COLO668 (cell line): ENCODE data around the gene CARD11.
A peak's percentile ranks its signal among the peaks of the same experiment; 100 is the strongest.

Experiments
- DNase-seq: peaks from one replicate; lab custom pipeline; 2025; ENCODE audit not compliant: unreplicated experiment; lab: John Stamatoyannopoulos, UW

CARD11 gene

GRCh38 chr7:2879354-2879753, 164.3 kb downstream of the CARD11 start:
- no peak for DNase-seq

- DNase-seq, result no peak
Measured at GRCh38 chr7:2878306-2878705, 165.4 kb downstream of the CARD11 start.

GRCh38 chr7:2876031-2876731, 167.5 kb downstream of the CARD11 start:
- peak; percentile 93 for DNase-seq

- DNase-seq, result peak; percentile 44
Measured at GRCh38 chr7:2873686-2874551, 169.7 kb downstream of the CARD11 start.

- peak; percentile 88 for DNase-seq
Measured at GRCh38 chr7:2873146-2873545, 170.5 kb downstream of the CARD11 start.

- no peak for DNase-seq
Measured at GRCh38 chr7:2872296-2872874, 171.3 kb downstream of the CARD11 start.

- peak; percentile 65 for DNase-seq
Measured at GRCh38 chr7:2870471-2870931, 173.2 kb downstream of the CARD11 start.

- DNase-seq, result no peak
Measured at GRCh38 chr7:2869981-2870380, 173.7 kb downstream of the CARD11 start.

- DNase-seq, result no peak
Measured at GRCh38 chr7:2866601-2867000, 177.1 kb downstream of the CARD11 start.

GRCh38 chr7:2864999-2865670, 178.5 kb downstream of the CARD11 start:
- DNase-seq, result peak; percentile 78

GRCh38 chr7:2864204-2864985, 179.3 kb downstream of the CARD11 start:
- no peak for DNase-seq

GRCh38 chr7:2863461-2864066, 180.1 kb downstream of the CARD11 start:
- DNase-seq, result peak; percentile 69

- DNase-seq, result no peak
Measured at GRCh38 chr7:2862831-2863361, 180.8 kb downstream of the CARD11 start.

GRCh38 chr7:2861509-2861908, 182.2 kb downstream of the CARD11 start:
- DNase-seq, result no peak

GRCh38 chr7:2860627-2861133, 183.0 kb downstream of the CARD11 start:
- DNase-seq, result no peak

GRCh38 chr7:2859952-2860351, 183.7 kb downstream of the CARD11 start:
- no peak for DNase-seq

GRCh38 chr7:2858621-2859020, 185.0 kb downstream of the CARD11 start:
- no peak for DNase-seq

GRCh38 chr7:2856388-2857169, 187.1 kb downstream of the CARD11 start:
- DNase-seq, result no peak
